DND-41 (cell line): Measurements from ENCODE around the gene ENPP6.

Experiments used
- ATAC-seq: fragments of 200-7000 bp; cut with Tn5 transposase; 3 replicates; pipeline ENCODE4 v1.9.1; 2021; ENCODE audit warnings: low read depth; ENCODE audit not compliant: insufficient read depth
- DNase-seq: peaks from one replicate; pipeline ENCODE4 v3.0.0-alpha.2; 2020
- H2AFZ ChIP-seq: 2 replicates; pipeline ENCODE4 v1.6.0; 2012; ENCODE audit warnings: low read depth, low read length
- H3K27ac ChIP-seq: 2 replicates; pipeline ENCODE4 v1.5.1; 2012; ENCODE audit warnings: low read length, inconsistent platforms
- H3K27me3 ChIP-seq: fragments of 200-600 bp; sonication (generic); 2 replicates; pipeline ENCODE4 v1.6.0; 2012; ENCODE audit warnings: low read length, mild to moderate bottlenecking, inconsistent platforms; ENCODE audit not compliant: insufficient read depth, poor library complexity
- H3K36me3 ChIP-seq: 2 replicates; pipeline ENCODE4 v1.5.1; 2012; ENCODE audit warnings: low read length, inconsistent platforms; ENCODE audit not compliant: insufficient read depth
- H3K4me1 ChIP-seq: 2 replicates; pipeline ENCODE4 v1.5.1; 2012; ENCODE audit warnings: mild to moderate bottlenecking, low read length; ENCODE audit not compliant: insufficient read depth
- H3K4me2 ChIP-seq: 2 replicates; pipeline ENCODE4 v1.6.0; 2012; ENCODE audit warnings: mild to moderate bottlenecking, moderate library complexity, low read length, inconsistent platforms; ENCODE audit not compliant: insufficient read depth
- H3K4me3 ChIP-seq, 2 experiments: fragments of 200-600 bp in 1 of 2; shearing (Covaris generic) in 1 of 2; 2 replicates each; pipeline ENCODE4 v1.5.1; 2012 to 2016; ENCODE audit warnings: inconsistent platforms in 2 of 2, low read length in 2 of 2, mild to moderate bottlenecking in 2 of 2, low read depth in 1 of 2, moderate library complexity in 1 of 2
- H3K79me2 ChIP-seq: 2 replicates; pipeline ENCODE4 v1.6.0; 2012; ENCODE audit warnings: low read length, inconsistent platforms; ENCODE audit not compliant: insufficient read depth
- H3K9ac ChIP-seq: 2 replicates; pipeline ENCODE4 v1.6.0; 2012; ENCODE audit warnings: low read depth, mild to moderate bottlenecking, inconsistent platforms, low read length, moderate library complexity
- H3K9me3 ChIP-seq: 2 replicates; pipeline ENCODE4 v1.5.1; 2012; ENCODE audit warnings: low read length, moderate library complexity, mild to moderate bottlenecking, inconsistent platforms; ENCODE audit not compliant: insufficient read depth, severe bottlenecking
- H4K20me1 ChIP-seq: 2 replicates; pipeline ENCODE4 v1.6.0; 2012; ENCODE audit warnings: low read length; ENCODE audit not compliant: insufficient read depth
- CTCF ChIP-seq: IDR thresholded peaks from 2 replicates; pipeline ENCODE4 v1.5.1; 2012; ENCODE audit warnings: borderline replicate concordance, low read length, moderate library complexity, mild to moderate bottlenecking; ENCODE audit not compliant: poor library complexity, severe bottlenecking; ENCODE audit errors: extremely low read depth
- EZH2 ChIP-seq: IDR thresholded peaks from 3 replicates; pipeline ENCODE4 v1.6.1; 2012; ENCODE audit warnings: borderline replicate concordance, low read depth, mild to moderate bottlenecking, moderate library complexity, low read length, inconsistent platforms; ENCODE audit not compliant: severe bottlenecking

The ENPP6 gene

DNA sequence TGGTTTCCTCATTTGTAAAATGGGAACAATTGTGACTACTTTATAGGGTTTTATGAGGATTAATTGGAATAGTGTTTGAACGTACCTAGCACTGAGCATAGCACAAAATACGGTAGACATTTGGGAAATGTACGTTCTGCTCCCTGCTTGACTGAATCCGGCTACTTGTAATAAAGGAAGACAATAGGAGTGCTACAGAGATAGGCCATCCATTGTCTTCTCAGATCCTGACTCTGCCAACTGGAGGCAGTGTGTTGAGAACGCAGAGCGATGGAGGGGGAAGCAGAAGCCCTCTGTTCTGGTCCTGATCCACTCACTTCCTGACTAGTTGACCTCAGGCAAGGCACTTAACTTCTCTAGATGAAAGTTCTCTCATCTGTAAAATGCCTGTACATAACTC is 26.4 kb downstream of the ENPP6 start:
- Histone ChIP-seq H3K27me3 (no peaks in the 10 kb centered on the region), H3K36me3 (no peaks in the 10 kb centered on the region), H4K20me1 (no peaks in the 10 kb centered on the region), H2AFZ (no peak overlapping the region), H3K4me3 (no peak overlapping the region), H3K9ac (no peak overlapping the region), H3K4me1 (no peaks in the 10 kb centered on the region), H3K9me3 (no peaks in the 10 kb centered on the region), H3K4me2 (no peak overlapping the region), H3K27ac (no peak overlapping the region), H3K79me2 (no peaks in the 10 kb centered on the region)
- no peak for TF ChIP-seq CTCF
- no peak for TF ChIP-seq EZH2
- no peak for ATAC-seq
- no peak for DNase-seq

- H3K9ac ChIP-seq: no peak overlapping the region
- no peaks in the 10 kb centered on the region for H3K4me1 ChIP-seq
- DNase-seq: no peak
- H4K20me1 ChIP-seq: no peaks in the 10 kb centered on the region
- ATAC-seq: no peak
- H3K4me2 ChIP-seq: no peak overlapping the region
- H2AFZ ChIP-seq: no peak overlapping the region
- TF ChIP-seq CTCF (no peak), EZH2 (no peak)
- H3K36me3 ChIP-seq: no peaks in the 10 kb centered on the region
- H3K27me3 ChIP-seq: no peaks in the 10 kb centered on the region
- H3K27ac ChIP-seq: no peak overlapping the region
- no peak overlapping the region for H3K4me3 ChIP-seq
- H3K9me3 ChIP-seq: no peaks in the 10 kb centered on the region
- H3K79me2 ChIP-seq: no peaks in the 10 kb centered on the region
These were observed 27.0 kb downstream of the ENPP6 start for GRCh38 chr4:184190711-184191110.

DNA sequence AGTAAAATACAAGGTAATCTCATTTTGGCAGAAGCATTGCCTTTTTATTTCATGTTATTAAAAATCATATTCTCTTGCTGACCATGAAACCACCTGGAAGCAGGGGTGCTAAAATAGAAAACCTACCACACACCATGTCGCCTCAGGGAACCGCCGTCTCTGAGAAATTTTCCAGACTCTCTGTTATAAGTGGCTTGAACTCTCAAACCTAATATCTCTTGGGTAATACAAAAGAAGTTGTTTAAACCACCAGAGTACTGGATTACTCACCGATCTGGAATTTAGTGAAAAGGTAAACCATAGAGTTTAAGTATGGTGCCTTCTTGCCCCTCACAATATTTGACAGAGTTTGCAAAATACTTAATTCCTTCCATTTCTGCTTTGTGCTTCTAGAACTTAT is 27.7 kb downstream of the ENPP6 start:
- no peak overlapping the region for H3K4me3 ChIP-seq
- no peak overlapping the region for H3K27ac ChIP-seq
- H2AFZ ChIP-seq: no peak overlapping the region
- TF ChIP-seq EZH2 (no peak), CTCF (no peak)
- no peaks in the 10 kb centered on the region for H3K36me3 ChIP-seq
- no peaks in the 10 kb centered on the region for H3K9me3 ChIP-seq
- ATAC-seq: no peak
- H3K79me2 ChIP-seq: no peaks in the 10 kb centered on the region
- H3K4me1 ChIP-seq: no peaks in the 10 kb centered on the region
- no peaks in the 10 kb centered on the region for H3K27me3 ChIP-seq
- H4K20me1 ChIP-seq: no peaks in the 10 kb centered on the region
- H3K9ac ChIP-seq: no peak overlapping the region
- no peak overlapping the region for H3K4me2 ChIP-seq
- DNase-seq: no peak
